ENCODE data around the gene NOL12.
"Not testable (repeated sequence)": the region's sequence is repeated elsewhere in the genome, so short reads cannot be mapped to it uniquely, and the experiment has no call there.

- TF ChIP-seq, protein P1, sequence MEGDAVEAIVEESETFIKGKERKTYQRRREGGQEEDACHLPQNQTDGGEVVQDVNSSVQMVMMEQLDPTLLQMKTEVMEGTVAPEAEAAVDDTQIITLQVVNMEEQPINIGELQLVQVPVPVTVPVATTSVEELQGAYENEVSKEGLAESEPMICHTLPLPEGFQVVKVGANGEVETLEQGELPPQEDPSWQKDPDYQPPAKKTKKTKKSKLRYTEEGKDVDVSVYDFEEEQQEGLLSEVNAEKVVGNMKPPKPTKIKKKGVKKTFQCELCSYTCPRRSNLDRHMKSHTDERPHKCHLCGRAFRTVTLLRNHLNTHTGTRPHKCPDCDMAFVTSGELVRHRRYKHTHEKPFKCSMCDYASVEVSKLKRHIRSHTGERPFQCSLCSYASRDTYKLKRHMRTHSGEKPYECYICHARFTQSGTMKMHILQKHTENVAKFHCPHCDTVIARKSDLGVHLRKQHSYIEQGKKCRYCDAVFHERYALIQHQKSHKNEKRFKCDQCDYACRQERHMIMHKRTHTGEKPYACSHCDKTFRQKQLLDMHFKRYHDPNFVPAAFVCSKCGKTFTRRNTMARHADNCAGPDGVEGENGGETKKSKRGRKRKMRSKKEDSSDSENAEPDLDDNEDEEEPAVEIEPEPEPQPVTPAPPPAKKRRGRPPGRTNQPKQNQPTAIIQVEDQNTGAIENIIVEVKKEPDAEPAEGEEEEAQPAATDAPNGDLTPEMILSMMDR (IDR thresholded peaks at IDR 0.05; ENCODE audit: borderline replicate concordance, extremely low read depth, low read length, poor library complexity, severe bottlenecking) = not testable (repeated sequence)
- not testable (repeated sequence) for TF ChIP-seq EZH2 (IDR thresholded peaks at IDR 0.05; ENCODE audit: borderline replicate concordance, low read depth, low read length, severe bottlenecking)
These were observed 10.1 kb downstream of the NOL12 start for GRCh38 chr22:37696260-37696656.

Data from DND-41 (cell line).